ENCODE measurements around the gene GAL. TPM values are rescaled to one million over a fixed set of nuclear protein-coding genes. Genes with fewer than 3 reads are reported as not detected.

The GAL gene
- total RNA-seq, 2 experiments from 2014 or later: not detected

DNA sequence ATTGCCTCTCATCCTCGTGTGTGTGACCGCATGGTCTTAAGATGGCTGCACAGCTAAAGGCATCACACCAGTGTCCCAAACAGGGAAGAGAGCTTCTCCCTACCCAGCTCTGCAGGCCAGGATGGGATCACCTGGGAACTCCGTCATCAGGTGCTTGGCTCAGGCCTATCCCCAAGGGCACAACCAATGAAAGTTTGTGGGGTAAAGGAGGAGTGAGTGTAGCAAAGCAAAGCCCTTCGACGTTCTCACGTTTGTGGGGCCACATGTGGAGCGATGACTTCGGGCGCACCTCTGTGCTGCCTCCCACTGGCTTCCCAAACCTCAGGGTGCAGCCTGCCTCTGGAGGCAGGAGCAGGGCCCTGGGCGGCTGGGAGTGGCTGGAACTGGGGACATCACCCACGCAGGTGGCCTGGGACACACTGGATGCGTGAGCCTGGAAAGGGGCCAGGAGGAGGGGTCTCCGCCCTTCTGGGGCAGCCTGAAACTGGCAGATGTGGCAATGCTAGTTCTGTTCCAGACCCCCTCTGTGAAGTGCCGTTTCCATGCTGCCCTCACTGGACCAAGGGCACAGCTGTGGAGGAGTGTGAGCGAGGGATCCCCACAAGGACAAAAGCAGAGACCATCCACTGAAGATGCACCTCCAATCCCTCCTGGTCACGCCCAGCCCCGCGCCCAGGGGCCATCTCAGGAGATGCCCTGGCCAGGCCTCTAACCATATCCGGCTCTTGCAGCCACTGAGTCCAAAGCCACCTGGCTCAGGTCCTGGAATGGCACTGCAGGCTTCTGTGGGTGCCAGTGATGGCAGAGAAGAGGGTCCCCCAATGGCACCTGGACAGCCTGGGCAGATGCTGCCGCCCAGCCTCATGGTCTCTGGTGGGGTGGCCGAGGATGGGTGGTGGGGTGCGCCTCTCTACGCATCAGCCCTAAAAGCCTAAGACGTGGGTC is 30.6 kb upstream of the GAL start:
- Mint-ChIP-seq H3K36me3 (no peaks in the 10 kb centered on the region), H3K27ac (no peak overlapping the region), H3K4me1 (peaks cover 2% of the 10 kb centered on the region), H3K9me3 (no peaks in the 10 kb centered on the region), H3K4me3 (no peak overlapping the region), H3K27me3 (peaks cover 10% of the 10 kb centered on the region)
- ATAC-seq (ENCODE audit: low read depth) (no peak), DNase-seq (no peak)
- POLR2A ChIA-PET: no interaction called here

- H3K4me3 Mint-ChIP-seq: no peak overlapping the region
- peaks cover 2% of the 10 kb centered on the region for H3K4me1 Mint-ChIP-seq
- H3K36me3 Mint-ChIP-seq: no peaks in the 10 kb centered on the region
- no peak overlapping the region for H3K27ac Mint-ChIP-seq
- DNase-seq (no peak), ATAC-seq (ENCODE audit: low read depth) (no peak)
- POLR2A ChIA-PET: no interaction called here
- no peaks in the 10 kb centered on the region for H3K9me3 Mint-ChIP-seq
- H3K27me3 Mint-ChIP-seq: peaks cover 6% of the 10 kb centered on the region
Observed at GRCh38 chr11:68654978-68655377, 29.4 kb upstream of the GAL start.

- POLR2A ChIA-PET: no interaction called here
- ATAC-seq (ENCODE audit: low read depth): no peak
- DNase-seq: no peak
- Mint-ChIP-seq H3K27ac (no peak overlapping the region), H3K4me1 (peaks cover 2% of the 10 kb centered on the region), H3K27me3 (peaks cover 3% of the 10 kb centered on the region), H3K4me3 (no peak overlapping the region), H3K9me3 (no peaks in the 10 kb centered on the region), H3K36me3 (no peaks in the 10 kb centered on the region)
Observed at GRCh38 chr11:68655406-68655805, 28.9 kb upstream of the GAL start.

GRCh38 chr11:68655806-68656205 is 28.5 kb upstream of the GAL start:
- DNase-seq (no peak), ATAC-seq (ENCODE audit: low read depth) (no peak)
- Mint-ChIP-seq H3K4me1 (peaks cover 2% of the 10 kb centered on the region), H3K4me3 (no peak overlapping the region), H3K9me3 (no peaks in the 10 kb centered on the region), H3K36me3 (no peaks in the 10 kb centered on the region), H3K27ac (no peak overlapping the region), H3K27me3 (peaks cover 2% of the 10 kb centered on the region)
- POLR2A ChIA-PET: no interaction called here

DNA sequence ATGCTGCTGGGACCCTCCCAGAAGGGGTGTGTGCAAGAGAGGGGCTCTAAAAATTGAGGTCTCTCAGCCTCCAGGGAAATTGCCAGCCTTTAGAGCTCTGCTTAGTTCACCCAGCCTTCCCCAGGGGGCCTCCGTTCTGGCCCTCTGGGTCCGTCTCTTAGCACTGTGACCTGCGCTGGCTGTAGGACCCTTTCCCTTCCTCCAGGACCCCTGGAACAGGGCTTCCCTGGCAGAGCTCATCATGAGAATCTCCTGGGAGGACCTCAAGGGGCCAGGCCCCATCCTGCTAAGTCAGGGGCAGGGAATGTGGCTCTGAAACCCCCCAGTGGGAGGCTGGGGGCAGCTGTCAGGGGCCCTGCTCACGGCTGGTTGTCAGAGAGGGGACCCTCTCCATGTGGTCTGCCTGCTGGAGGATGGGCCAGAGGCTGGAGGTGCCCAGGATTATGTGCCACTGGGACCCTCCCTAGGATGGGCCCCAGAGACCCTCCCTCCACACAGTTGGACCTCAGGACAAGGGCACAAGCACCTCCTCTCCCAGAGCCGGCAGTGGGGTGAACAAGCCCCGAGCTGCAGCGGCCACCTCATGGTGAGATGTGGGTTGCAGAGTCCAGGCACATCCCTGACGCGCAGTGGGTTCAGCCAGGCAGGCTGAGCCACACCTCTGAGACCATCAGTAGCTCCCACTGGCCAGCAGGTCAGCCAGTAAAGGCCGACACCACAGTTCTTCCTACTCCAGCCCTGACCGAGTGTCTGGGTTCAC is 27.1 kb upstream of the GAL start:
- no peak for DNase-seq
- ATAC-seq (ENCODE audit: low read depth): no peak
- Mint-ChIP-seq H3K9me3 (no peaks in the 10 kb centered on the region), H3K4me3 (no peak overlapping the region), H3K27me3 (peaks cover 2% of the 10 kb centered on the region), H3K4me1 (peaks cover 2% of the 10 kb centered on the region), H3K27ac (no peak overlapping the region), H3K36me3 (no peaks in the 10 kb centered on the region)
- POLR2A ChIA-PET: no interaction called here

DNA sequence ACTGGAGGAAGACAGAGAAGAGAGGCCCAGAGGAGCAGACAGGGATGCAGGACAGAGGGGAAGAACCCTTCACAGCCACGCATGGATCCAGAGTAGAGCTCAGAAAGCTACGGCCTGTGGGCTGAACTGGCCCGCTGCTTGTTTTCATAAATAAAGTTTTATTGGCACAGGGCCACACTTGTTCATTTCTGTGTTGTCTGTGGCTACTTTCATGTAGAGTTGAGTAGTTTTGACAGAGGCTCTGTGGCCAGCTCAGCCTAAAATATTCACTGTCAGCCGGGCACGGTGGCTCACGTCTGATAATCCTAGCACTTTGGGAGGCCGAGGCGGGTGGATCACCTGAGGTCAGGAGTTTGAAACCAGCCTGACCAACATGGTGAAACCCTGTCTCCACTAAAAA is 26.2 kb upstream of the GAL start:
- POLR2A ChIA-PET: no interaction called here
- Mint-ChIP-seq H3K4me1 (peaks cover 2% of the 10 kb centered on the region), H3K4me3 (no peak overlapping the region)

GRCh38 chr11:68658661-68659060 is 25.7 kb upstream of the GAL start:
- Mint-ChIP-seq H3K4me1 (peaks cover 2% of the 10 kb centered on the region), H3K9me3 (no peaks in the 10 kb centered on the region), H3K4me3 (no peak overlapping the region), H3K27ac (no peak overlapping the region), H3K27me3 (peaks cover 2% of the 10 kb centered on the region), H3K36me3 (no peaks in the 10 kb centered on the region)
- ATAC-seq (ENCODE audit: low read depth) (no peak), DNase-seq (no peak)
- POLR2A ChIA-PET: no interaction called here

More for the DNA sequence above, 26.2 kb upstream of the GAL start:
- Mint-ChIP-seq H3K9me3 (no peaks in the 10 kb centered on the region), H3K36me3 (no peaks in the 10 kb centered on the region), H3K27ac (no peak overlapping the region), H3K27me3 (peaks cover 2% of the 10 kb centered on the region)
- no peak for ATAC-seq (ENCODE audit: low read depth)
- no peak for DNase-seq

DNA sequence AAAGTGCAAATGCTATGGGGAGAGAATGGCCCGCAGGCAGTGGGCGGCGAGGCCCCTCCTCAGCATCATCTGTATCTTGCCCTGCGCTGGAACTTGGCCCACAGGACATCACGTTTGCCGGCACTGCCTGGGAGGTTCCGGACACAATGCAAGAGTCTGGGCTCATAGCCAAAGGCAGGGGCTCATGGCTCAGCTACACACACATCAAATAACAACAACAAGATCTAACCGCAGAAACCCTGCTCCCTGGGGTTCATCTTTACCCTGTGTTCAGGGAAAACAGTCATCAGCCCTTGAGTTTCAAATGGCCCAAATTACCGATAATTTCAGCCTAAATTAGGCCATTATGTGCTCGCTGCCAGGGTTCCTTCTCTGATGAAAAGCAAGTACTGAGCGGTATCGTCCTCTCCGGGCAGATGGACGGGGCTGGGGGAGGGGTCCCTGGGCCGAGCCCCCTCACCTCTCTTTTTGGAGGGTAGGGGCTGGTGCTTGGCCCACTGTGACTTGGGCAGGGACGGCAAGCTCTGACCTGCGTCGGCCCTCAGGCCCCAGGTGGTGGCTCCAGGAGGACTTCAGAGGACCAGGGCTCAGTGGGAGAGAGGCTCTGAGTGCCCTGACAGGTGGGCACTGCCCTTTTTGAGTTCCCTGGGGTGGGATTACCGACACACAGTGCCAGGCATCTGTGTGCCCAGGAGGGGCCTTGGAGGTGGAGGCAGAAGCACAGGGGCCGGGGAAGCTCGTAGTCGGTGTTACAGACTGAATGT is 25.0 kb upstream of the GAL start:
- Mint-ChIP-seq H3K36me3 (no peaks in the 10 kb centered on the region), H3K9me3 (no peaks in the 10 kb centered on the region), H3K27ac (no peak overlapping the region), H3K4me3 (no peak overlapping the region), H3K27me3 (peaks cover 2% of the 10 kb centered on the region), H3K4me1 (peaks cover 2% of the 10 kb centered on the region)
- no peak for DNase-seq
- no peak for ATAC-seq (ENCODE audit: low read depth)
- POLR2A ChIA-PET: no interaction called here

- Mint-ChIP-seq H3K27me3 (peaks cover 2% of the 10 kb centered on the region), H3K36me3 (no peaks in the 10 kb centered on the region), H3K4me3 (no peak overlapping the region), H3K9me3 (no peaks in the 10 kb centered on the region), H3K4me1 (peaks cover 2% of the 10 kb centered on the region), H3K27ac (no peak overlapping the region)
- DNase-seq (no peak), ATAC-seq (ENCODE audit: low read depth) (no peak)
- POLR2A ChIA-PET: no interaction called here
Observed at GRCh38 chr11:68660066-68660810, 24.1 kb upstream of the GAL start.

DNA sequence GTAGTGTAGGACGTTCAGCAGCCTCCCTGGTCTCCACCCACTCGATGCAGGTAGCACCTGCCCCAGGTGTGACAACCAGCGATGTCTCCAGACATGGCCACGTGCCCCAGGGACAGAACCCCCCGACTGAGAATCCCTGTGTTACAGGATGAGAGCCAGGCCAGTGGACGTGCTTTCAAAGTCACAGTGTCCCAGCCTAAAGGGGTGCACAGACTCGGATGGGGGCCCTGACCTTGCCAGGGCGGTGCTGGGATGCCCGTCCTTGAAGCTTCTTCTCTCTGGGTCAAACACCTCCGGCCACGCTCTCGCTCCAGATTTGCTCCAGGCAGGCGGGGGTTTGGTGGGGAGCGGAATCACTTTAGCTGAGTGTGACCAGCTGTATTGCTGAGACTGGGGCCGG is 23.3 kb upstream of the GAL start:
- H3K36me3 Mint-ChIP-seq: no peaks in the 10 kb centered on the region

GRCh38 chr11:68661697-68662603 is 22.4 kb upstream of the GAL start:
- DNase-seq (no peak), ATAC-seq (ENCODE audit: low read depth) (no peak)
- H3K4me3 Mint-ChIP-seq: no peak overlapping the region
- no peak overlapping the region for H3K27ac Mint-ChIP-seq
- no peaks in the 10 kb centered on the region for H3K36me3 Mint-ChIP-seq
- peaks cover 2% of the 10 kb centered on the region for H3K27me3 Mint-ChIP-seq
- POLR2A ChIA-PET: no interaction called here
- H3K9me3 Mint-ChIP-seq: no peaks in the 10 kb centered on the region
- peaks cover 2% of the 10 kb centered on the region for H3K4me1 Mint-ChIP-seq

More for the DNA sequence above, 23.3 kb upstream of the GAL start:
- ATAC-seq (ENCODE audit: low read depth): no peak
- peaks cover 2% of the 10 kb centered on the region for H3K4me1 Mint-ChIP-seq
- H3K4me3 Mint-ChIP-seq: no peak overlapping the region
- no peak overlapping the region for H3K27ac Mint-ChIP-seq
- no peaks in the 10 kb centered on the region for H3K9me3 Mint-ChIP-seq
- no peak for DNase-seq
- POLR2A ChIA-PET: no interaction called here
- H3K27me3 Mint-ChIP-seq: peaks cover 2% of the 10 kb centered on the region

DNA sequence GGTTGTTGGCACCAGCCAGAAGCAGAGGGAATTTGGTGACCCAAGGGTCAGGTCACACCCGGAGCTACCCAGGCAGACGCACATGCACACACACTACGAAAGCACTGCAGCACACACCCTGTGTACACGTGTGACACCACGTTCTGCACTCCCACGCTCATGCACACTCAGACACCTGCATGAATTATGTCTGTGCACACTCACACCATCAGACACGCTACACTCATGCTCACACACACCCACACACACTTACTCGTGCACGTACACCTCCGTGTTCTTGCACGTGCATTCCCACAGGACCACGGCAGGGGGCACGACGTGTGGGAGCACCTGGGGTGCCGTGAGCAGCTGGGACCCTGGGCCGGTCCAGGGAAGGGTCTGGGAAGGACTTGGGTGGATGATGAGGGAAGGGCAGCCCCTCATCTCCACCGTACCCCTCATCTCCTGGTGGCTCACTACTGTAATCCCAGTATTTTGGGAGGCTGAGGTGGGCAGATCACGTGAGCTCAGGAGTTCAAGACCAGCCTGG is 20.8 kb upstream of the GAL start:
- POLR2A ChIA-PET: no interaction called here
- Mint-ChIP-seq H3K9me3 (no peaks in the 10 kb centered on the region), H3K27ac (no peak overlapping the region), H3K27me3 (no peaks in the 10 kb centered on the region), H3K36me3 (no peaks in the 10 kb centered on the region), H3K4me1 (no peaks in the 10 kb centered on the region), H3K4me3 (no peak overlapping the region)
- no peak for ATAC-seq (ENCODE audit: low read depth)
- DNase-seq: no peak

All from activated naive CD8-positive, alpha-beta T cell treated with anti-CD3 and anti-CD28 coated beads, Interleukin-2, amount 10 ng/mL, durations not matched to agents 7 days and 5 days (primary cell).